Liver (tissue), 9 donors: ENCODE measurements around the gene SCLY. TPM values are rescaled to one million over a fixed set of nuclear protein-coding genes. Genes with fewer than 3 reads are reported as not detected.

Experiments
- DNase-seq: peaks from one replicate; pipeline ENCODE4 v3.0.0-alpha.2; 2017; ENCODE audit warnings: low spot score
- H3K27ac ChIP-seq, 2 donors: one replicate each; pipeline ENCODE4 v1.7.0; 2013; ENCODE audit warnings: inconsistent platforms in 2 of 2, low read length in 2 of 2, control low read depth in 1 of 2, low read depth in 1 of 2, mild to moderate bottlenecking in 1 of 2
- H3K27me3 ChIP-seq, 4 donors: one replicate each; pipeline versions ENCODE4 v1.6.1 to v1.7.0; 2013; ENCODE audit warnings: low read length in 3 of 4, inconsistent platforms in 1 of 4, mild to moderate bottlenecking in 1 of 4, moderate library complexity in 1 of 4; ENCODE audit not compliant: control insufficient read depth in 4 of 4, insufficient read depth in 4 of 4
- H3K36me3 ChIP-seq, 4 donors: one replicate each; pipeline versions ENCODE4 v1.6.1 to v1.7.0; 2013; ENCODE audit warnings: low read length in 3 of 4, mild to moderate bottlenecking in 3 of 4, low read depth in 1 of 4, moderate library complexity in 1 of 4; ENCODE audit not compliant: control insufficient read depth in 4 of 4, insufficient read depth in 3 of 4
- H3K4me1 ChIP-seq, 4 donors: one replicate each; pipeline versions ENCODE4 v1.6.1 to v1.7.0; 2013; ENCODE audit warnings: low read length in 3 of 4, mild to moderate bottlenecking in 3 of 4, moderate library complexity in 1 of 4; ENCODE audit not compliant: control insufficient read depth in 4 of 4, insufficient read depth in 4 of 4
- H3K4me3 ChIP-seq, 3 donors: one replicate each; pipeline versions ENCODE4 v1.6.1 to v1.7.0; 2013; ENCODE audit warnings: low read length in 3 of 3, control low read depth in 1 of 3, low read depth in 1 of 3, mild to moderate bottlenecking in 1 of 3
- H3K9ac ChIP-seq, 2 donors: one replicate each; pipeline ENCODE4 v1.7.0; 2013; ENCODE audit warnings: low read length in 2 of 2, mild to moderate bottlenecking in 2 of 2, moderate library complexity in 2 of 2, control low read depth in 1 of 2, low read depth in 1 of 2
- H3K9me3 ChIP-seq, 4 donors: one replicate each; pipeline versions ENCODE4 v1.6.1 to v1.7.0; 2013; ENCODE audit warnings: low read length in 3 of 4; ENCODE audit not compliant: control insufficient read depth in 4 of 4
- EGR1 ChIP-seq, 2 donors: IDR thresholded peaks; 2 replicates each; pipeline ENCODE4 v1.6.1; 2016 to 2018; ENCODE audit warnings: antibody characterized with exemption in 2 of 2, low read depth in 2 of 2
- FOXA1 ChIP-seq: IDR thresholded peaks from 2 replicates; pipeline ENCODE4 v1.6.1; 2016; ENCODE audit warnings: antibody characterized with exemption
- FOXA2 ChIP-seq: IDR thresholded peaks from 2 replicates; pipeline ENCODE4 v1.6.1; 2016; ENCODE audit warnings: antibody characterized with exemption
- HNF4A ChIP-seq, 2 donors: conservative IDR thresholded peaks; 2 replicates each; pipeline ENCODE4 v1.6.1; 2016; ENCODE audit warnings: antibody characterized with exemption in 2 of 2, mild to moderate bottlenecking in 2 of 2
- HNF4G ChIP-seq: IDR thresholded peaks from 2 replicates; pipeline ENCODE4 v1.6.1; 2016; ENCODE audit warnings: antibody characterized with exemption
- JUND ChIP-seq, 2 donors: IDR thresholded peaks; 2 replicates each; pipeline ENCODE4 v1.6.1; 2016; ENCODE audit warnings: antibody characterized with exemption in 2 of 2
- MAX ChIP-seq: IDR thresholded peaks from 2 replicates; pipeline ENCODE4 v1.6.1; 2016; ENCODE audit warnings: antibody characterized with exemption
- NR2F2 ChIP-seq: IDR thresholded peaks from 2 replicates; pipeline ENCODE4 v1.6.1; 2016; ENCODE audit warnings: antibody characterized with exemption
- RAD21 ChIP-seq, 2 donors: IDR thresholded peaks; 2 replicates each; pipeline ENCODE4 v1.6.1; 2016; ENCODE audit warnings: antibody characterized with exemption in 2 of 2, mild to moderate bottlenecking in 2 of 2
- REST ChIP-seq: IDR thresholded peaks from 2 replicates; pipeline ENCODE4 v1.6.1; 2016; ENCODE audit warnings: antibody characterized with exemption, mild to moderate bottlenecking
- RXRA ChIP-seq, 2 donors: IDR thresholded peaks; 2 replicates each; pipeline ENCODE4 v1.6.1; 2017 to 2018; ENCODE audit warnings: antibody characterized with exemption in 2 of 2, mild to moderate bottlenecking in 1 of 2
- SP1 ChIP-seq: IDR thresholded peaks from 2 replicates; pipeline ENCODE4 v1.6.1; 2018; ENCODE audit warnings: antibody characterized with exemption, mild to moderate bottlenecking
- TAF1 ChIP-seq: conservative IDR thresholded peaks from 2 replicates; pipeline ENCODE4 v1.6.1; 2016; ENCODE audit warnings: antibody characterized with exemption, mild to moderate bottlenecking
- YY1 ChIP-seq: IDR thresholded peaks from 2 replicates; pipeline ENCODE4 v1.6.1; 2016; ENCODE audit warnings: antibody characterized with exemption, mild to moderate bottlenecking
- ZBTB33 ChIP-seq: IDR thresholded peaks from 2 replicates; pipeline ENCODE4 v1.6.1; 2016; ENCODE audit warnings: antibody characterized with exemption
- WGBS: extraction: QIAGEN DNeasy Blood & Tissue Kit; methylation state at CpG from one replicate; pipeline ENCODE4 v1.1.7; 2013; 5-methylcytosine and 5-hydroxymethylcytosine counted together
- polyA plus RNA-seq, 2 donors: library from polyadenylated mRNA; stranded (reverse) in 1 of 2; unstranded in 1 of 2; fragments of 200-250 nt in 1 of 2; fragments of >200 nt in 1 of 2; fragmentation: Nextera tagmentation in 1 of 2; extraction: Ambion mirVana in 1 of 2; gene quantifications; one replicate each; pipeline versions ENCODE4 v1.2.1 to v1.2.3, GENCODE V29; 2013 to 2015
- total RNA-seq, 2 donors: library from RNA; depleted of rRNA; stranded (reverse); fragments of >200 nt; gene quantifications; one replicate each; pipeline ENCODE4 v1.2.3, GENCODE V29; 2014
- TF ChIP-seq, protein P1 (sequence below): fragments of 150-350 bp; IDR thresholded peaks from 2 replicates; pipeline ENCODE4 v1.5.1; 2017; ENCODE audit warnings: improper control_type of control experiment, low read depth, low read length; ENCODE audit not compliant: missing input control
- TF ChIP-seq, protein P2 (sequence below): IDR thresholded peaks from 2 replicates; pipeline ENCODE4 v1.6.1; 2016; ENCODE audit warnings: antibody characterized with exemption
- donor health status: healthy.
- donor health status: healthy.
- donor health status: healthy.
- donor health status: healthy.
- donor health status: healthy.

Gene SCLY
- total and polyA plus RNA-seq, 4 donors: 21.6 to 39.2 (median 25.0) TPM

DNA sequence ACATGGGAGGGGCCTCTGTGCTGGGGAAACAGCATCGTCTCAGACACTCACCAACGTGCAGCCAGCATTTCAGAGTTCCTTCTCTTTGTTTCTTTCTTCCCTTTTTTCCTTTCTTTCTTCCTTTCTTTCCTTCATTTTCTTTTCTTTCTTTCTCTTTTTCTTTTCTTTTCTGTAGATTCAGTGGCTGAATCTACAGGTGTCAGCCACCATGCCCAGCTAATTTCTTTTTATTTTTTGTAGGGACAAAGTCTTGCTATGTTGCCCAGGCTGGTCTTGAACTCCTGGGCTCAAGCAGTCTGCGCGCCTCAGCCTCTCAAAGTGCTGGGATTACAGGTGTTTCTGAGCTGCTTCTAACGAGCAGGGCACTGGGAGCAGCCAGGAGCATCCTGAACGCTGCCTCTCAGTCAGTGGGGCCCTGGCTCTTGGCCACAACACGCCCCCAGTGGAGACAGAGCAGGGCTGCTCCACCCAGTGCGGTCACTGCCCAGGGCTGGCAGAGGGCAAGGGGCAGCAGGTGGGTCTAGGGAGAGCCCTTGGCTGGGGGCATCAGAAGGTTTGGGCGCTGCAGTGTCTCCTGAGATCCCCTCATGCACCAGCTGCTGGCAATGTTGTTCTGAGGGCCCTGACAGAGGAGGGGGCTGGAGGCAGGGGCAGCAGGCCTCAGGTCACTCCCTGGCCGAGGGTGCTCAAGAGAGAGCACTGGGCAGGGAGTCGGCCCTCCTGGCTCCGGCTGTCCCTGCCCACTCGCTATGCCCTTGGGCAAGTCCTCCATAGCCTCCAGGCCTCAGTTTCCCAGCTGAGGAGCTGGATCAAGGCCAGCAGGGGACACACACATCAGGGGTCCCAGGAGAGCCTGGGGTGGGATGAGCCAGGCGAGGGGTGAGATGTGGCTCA lies 72.9 kb downstream of the SCLY start:
- Histone ChIP-seq H3K9me3 (no peaks in the 10 kb centered on the region), H3K36me3 (no peaks in the 10 kb centered on the region), H3K4me3 (no peak overlapping the region), H3K9ac (no peak overlapping the region), H3K27me3 (no peaks in the 10 kb centered on the region), H3K27ac (no peak overlapping the region), H3K4me1 (peaks cover 0 to 8% (median 2%) of the 10 kb centered on the region in 4 donors)
- DNase-seq: no peak
- 87% methylated on average over 14 of the region's 14 CpGs for WGBS
- no peak for TF ChIP-seq ZBTB33
- TF ChIP-seq NR2F2: no peak
- no peak for TF ChIP-seq JUND (IDR thresholded peaks at IDR 0.05)
- TF ChIP-seq RXRA (IDR thresholded peaks at IDR 0.05): no peak
- no peak for TF ChIP-seq EGR1 (IDR thresholded peaks at IDR 0.05; ENCODE audit: low read depth in 2 of 2)
- TF ChIP-seq TAF1: no peak
- TF ChIP-seq, protein P1, sequence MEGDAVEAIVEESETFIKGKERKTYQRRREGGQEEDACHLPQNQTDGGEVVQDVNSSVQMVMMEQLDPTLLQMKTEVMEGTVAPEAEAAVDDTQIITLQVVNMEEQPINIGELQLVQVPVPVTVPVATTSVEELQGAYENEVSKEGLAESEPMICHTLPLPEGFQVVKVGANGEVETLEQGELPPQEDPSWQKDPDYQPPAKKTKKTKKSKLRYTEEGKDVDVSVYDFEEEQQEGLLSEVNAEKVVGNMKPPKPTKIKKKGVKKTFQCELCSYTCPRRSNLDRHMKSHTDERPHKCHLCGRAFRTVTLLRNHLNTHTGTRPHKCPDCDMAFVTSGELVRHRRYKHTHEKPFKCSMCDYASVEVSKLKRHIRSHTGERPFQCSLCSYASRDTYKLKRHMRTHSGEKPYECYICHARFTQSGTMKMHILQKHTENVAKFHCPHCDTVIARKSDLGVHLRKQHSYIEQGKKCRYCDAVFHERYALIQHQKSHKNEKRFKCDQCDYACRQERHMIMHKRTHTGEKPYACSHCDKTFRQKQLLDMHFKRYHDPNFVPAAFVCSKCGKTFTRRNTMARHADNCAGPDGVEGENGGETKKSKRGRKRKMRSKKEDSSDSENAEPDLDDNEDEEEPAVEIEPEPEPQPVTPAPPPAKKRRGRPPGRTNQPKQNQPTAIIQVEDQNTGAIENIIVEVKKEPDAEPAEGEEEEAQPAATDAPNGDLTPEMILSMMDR: no peak
- no peak for TF ChIP-seq YY1
- no peak for TF ChIP-seq REST
- TF ChIP-seq SP1: no peak
- TF ChIP-seq HNF4A (conservative IDR thresholded peaks at IDR 0.05): no peak
- no peak for TF ChIP-seq MAX
- TF ChIP-seq HNF4G: no peak
- TF ChIP-seq FOXA2: no peak
- TF ChIP-seq RAD21 (IDR thresholded peaks at IDR 0.05): no peak
- no peak for TF ChIP-seq FOXA1
- TF ChIP-seq, protein P2, sequence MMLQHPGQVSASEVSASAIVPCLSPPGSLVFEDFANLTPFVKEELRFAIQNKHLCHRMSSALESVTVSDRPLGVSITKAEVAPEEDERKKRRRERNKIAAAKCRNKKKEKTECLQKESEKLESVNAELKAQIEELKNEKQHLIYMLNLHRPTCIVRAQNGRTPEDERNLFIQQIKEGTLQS: no peak
